HG02623 (cell line): ENCODE results near the gene PLA2G3.
"Not testable (repeated sequence)": the region's sequence is repeated elsewhere in the genome, so short reads cannot be mapped to it uniquely, and the experiment has no call there.

ENCODE experiments used
- ATAC-seq: cut with Tn5 transposase; IDR thresholded peaks from one replicate; pipeline ENCODE4 v1.9.1; 2021; ENCODE audit warnings: moderate library complexity; ENCODE audit not compliant: unreplicated experiment

The PLA2G3 gene

GRCh38 chr22:31139866-31140716 is at the start of gene PLA2G3:
PLA2G3 (minus strand) TSS chr22:31140508; CDS start chr22:31140354, 154 bp downstream.
- no peak for ATAC-seq

- no peak for ATAC-seq
These were observed 47.3 kb upstream of the PLA2G3 start for GRCh38 chr22:31187627-31188026.

DNA sequence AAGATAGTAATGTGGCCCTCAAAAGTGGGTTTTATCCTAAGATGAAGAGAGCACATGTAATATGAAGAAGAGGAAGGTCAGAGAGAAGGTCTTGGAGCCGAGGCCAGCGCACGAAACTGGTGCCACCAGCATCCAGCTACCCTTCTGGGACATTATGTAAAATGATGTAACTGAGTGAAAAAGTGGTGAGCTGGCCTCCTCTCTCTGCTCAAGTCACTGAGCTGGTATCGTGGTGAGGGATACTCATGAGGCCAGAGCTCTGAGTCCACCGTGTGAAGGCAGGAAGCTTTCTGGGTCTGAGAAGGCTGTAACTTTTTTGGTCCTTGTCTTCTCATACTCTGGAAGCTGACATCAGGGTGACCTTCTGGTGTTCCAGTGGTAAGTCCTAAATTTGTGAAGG is 44.7 kb upstream of the PLA2G3 start:
- ATAC-seq: no peak

DNA sequence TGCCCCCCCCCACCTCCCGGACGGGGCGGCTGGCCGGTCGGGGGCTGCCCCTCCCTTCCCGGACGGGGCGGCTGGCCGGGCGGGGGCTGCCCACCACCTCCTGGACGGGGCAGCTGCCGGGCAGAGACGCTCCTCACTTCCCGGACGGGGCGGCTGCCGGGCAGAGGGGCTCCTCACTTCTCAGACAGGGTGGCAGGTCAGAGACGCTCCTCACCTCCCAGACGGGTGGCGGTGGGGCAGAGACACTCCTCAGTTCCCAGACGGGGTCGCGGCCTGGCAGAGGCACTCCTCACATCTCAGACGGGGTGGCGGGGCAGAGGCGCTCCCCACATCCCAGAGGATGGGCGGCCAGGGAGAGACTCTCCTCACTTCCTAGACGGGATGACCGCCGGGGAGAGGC is 43.7 kb upstream of the PLA2G3 start:
- no peak for ATAC-seq

DNA sequence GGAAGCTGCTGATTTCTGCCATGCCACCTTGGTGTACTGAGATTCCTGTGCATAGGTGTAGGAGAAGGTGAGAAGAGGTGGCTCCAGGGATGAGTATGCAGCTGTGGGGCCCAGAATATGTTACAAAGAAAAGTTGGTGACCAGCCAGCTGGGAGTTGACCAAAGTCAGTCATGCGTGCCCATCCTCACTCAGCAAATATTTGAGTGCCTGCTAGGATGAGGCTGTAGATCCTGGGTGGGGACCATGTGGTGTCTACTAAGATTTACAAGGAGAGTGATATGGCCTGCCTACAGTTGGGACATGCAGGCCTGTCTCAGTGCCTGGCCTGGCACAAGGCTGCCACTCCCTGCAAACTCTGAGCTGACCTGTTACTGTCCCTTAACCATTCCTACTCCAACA is 39.0 kb upstream of the PLA2G3 start:
- no peak for ATAC-seq

- no peak for ATAC-seq
These were observed 38.6 kb upstream of the PLA2G3 start for GRCh38 chr22:31178859-31179258.

- ATAC-seq: no peak
These were observed 37.3 kb upstream of the PLA2G3 start for GRCh38 chr22:31177420-31178162.

DNA sequence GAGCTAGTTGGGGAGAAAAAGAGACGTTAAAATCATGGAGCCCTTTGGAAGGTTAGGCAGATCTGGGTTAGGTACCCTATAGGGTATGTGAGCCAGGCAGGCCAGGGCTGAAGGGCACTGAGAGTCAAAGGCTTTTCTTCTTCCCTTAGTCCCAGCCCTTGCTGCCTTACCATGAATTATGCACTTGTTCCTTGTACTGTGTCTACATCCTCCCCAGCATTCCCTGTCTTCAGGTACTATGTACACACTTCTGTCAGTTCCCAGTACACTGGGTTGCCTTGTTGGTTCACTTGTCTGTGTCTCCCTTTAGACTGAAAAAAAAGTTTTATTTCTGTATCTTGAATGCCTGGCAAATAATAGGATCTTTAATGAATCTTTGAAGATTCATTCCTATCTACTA is 36.6 kb upstream of the PLA2G3 start:
- ATAC-seq: no peak

- no peak for ATAC-seq
These were observed 33.3 kb upstream of the PLA2G3 start for GRCh38 chr22:31173386-31174145.

DNA sequence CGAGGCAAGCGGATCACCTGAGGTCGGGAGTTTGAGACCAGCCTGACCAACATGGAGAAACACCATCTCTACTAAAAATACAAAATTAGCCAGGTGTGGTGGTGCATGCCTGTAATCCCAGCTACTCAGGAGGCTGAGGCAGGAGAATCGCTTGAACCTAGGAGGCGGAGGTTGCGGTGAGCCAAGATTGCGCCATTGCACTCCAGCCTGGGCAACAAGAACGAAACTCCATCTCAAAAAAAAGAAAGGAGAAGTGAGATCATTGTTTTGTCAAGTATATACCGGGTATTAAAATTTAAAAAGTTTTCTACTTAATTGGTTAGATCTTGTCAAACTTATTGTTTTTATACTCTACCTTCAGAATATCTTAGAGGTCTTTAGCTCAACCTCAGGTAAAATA is 31.4 kb upstream of the PLA2G3 start:
- not testable (repeated sequence) for ATAC-seq

DNA sequence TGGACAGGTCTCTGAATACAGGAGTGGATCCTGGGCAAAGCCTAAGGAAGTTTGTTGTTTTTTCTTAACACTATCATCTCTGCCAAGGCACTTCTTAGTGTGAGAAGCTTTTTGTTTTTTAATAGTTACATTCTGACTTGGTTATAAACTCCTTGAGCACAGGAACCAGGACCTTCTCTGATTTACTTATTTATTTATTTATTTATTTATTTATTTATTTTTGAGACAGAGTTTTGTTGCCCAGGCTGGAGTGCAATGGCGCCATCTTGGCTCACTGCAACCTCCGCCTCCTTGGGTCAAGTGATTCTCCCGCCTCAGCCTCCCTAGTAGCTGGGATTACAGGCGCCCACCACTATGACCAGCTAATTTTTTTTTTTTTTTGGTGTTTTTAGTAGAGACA is 30.7 kb upstream of the PLA2G3 start:
- no peak for ATAC-seq

- no peak for ATAC-seq
These were observed 21.9 kb upstream of the PLA2G3 start for GRCh38 chr22:31162015-31162765.

DNA sequence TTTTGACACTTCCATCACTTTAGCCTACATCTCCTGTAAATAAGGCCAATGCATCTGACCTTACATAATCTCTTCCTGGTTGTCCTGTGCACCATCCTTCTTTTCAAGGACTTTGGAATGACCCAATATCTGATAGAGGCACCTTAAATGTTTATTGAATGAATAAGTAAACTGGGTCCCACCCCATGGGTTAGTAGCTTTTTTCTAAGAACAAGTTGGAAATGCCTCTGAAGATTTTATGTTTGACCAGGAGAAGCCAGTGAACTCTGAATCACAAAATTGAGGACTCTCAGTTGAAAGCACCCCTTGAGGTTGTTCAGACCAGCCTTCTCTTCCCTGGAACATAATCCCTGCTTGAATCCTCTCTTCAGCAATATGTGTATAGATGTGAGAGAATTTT is 21.1 kb upstream of the PLA2G3 start:
- no peak for ATAC-seq

DNA sequence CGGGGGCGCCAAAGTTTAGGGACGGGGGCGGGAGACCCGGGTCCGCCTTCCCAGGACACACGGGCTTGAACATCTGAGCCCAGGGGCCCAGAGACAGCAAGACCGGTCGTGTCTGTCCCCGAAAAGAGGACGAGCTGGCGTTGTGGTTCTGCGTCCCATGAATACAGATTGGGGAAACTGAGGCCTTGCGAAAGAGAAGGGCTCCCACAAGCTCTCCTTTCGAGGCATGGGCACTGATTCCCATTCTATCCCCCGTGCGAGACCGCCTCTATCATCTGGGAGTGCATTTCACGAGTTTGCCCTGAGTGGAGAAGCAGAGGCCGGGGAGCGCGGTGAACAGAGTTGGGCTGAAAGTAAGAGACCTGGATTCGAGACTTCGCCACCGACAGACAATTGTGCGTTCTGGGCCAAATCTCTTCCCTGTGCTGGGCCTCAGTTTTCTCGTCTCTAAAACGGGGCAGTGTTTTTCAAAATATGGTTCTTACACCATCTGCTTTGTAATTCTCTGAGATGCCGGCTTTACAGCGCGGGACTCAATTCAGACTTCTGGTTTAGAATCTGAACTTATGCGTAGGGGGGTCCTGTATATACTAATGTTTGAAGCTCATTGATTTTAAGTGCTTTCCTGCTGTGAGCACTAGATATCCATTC is 20.1 kb upstream of the PLA2G3 start:
- ATAC-seq: peak; percentile 18

GRCh38 chr22:31155422-31155821 is 15.1 kb upstream of the PLA2G3 start:
- ATAC-seq: no peak

- no peak for ATAC-seq
These were observed 14.7 kb upstream of the PLA2G3 start for GRCh38 chr22:31154975-31155374.

GRCh38 chr22:31153357-31153756 is 13.0 kb upstream of the PLA2G3 start:
- ATAC-seq: no peak

DNA sequence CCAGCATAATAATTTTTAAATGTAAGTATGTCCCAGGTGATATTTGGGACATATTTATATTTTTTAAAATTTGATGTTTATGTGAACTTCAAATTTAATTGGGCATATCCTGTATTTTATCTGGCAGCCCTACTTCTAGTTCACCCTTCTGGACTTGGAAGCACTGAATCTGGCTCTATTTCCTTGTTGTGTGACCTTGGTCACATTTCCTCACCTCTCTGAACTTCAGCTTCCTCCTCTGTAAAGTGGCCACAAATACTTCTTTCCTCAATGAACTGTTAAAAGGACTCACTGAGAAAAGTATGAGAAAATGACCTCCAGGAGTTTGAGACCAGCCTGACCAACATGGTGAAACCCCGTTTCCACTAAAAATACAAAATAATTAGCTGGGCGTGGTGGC is 11.6 kb upstream of the PLA2G3 start:
- ATAC-seq: no peak

DNA sequence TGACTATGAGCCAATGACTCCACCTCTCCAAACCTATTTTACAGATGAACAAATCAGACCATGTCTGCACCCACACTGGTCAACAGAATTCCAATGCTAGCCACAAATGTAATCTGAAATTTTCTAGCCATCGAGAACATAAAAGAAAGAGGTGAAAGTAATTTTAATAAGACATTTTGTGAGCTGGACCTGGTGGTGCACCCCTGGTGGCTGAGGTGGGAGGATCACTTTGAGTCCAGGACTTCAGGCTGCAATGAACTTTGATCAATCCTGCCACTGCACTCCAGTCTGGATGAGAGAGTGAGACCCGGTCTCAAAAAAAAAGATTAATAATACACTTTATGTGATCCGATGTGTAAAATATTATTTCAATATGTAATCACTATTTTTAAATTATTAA is 10.3 kb upstream of the PLA2G3 start:
- ATAC-seq: no peak

DNA sequence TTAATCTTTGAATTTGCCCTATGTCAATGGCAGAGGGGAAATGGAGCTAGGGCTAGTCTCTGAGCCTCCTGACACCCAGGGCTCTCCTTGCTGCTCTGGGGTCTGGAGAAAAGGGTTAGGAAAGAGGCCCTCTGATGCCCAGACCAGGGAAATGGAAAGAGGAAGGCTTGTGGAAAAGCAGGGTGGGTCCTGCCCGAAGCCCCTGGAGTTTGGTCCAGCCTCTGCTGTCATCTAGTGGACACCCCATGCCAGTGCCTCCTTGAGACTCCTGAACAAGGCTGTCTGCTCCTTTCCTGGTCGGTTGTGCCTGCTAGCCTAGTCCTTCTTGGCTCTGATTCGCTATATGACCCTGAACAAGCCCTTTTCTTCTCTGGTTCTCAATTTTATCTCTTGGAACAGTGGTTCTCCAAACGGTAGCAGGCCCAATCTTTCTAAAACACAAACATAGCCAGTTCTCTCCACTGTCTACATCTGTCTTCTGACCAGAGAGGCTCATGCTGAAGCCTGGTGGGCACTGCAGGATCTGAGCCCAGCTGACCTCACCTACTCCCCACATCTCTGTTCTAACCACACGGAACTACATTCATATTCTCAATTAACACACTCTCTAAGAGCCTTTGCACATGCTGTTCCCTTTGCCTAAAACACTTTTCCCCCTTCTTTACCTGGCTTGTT is 8.8 kb upstream of the PLA2G3 start:
- no peak for ATAC-seq
